HG02840 (cell line): Measurements from ENCODE around the gene SRPK3.

Experiments
- ATAC-seq: cut with Tn5 transposase; IDR thresholded peaks from one replicate; pipeline ENCODE4 v1.9.1; 2021; ENCODE audit warnings: mild to moderate bottlenecking, moderate library complexity, moderate number of reproducible peaks; ENCODE audit not compliant: unreplicated experiment, low FRiP score

Gene SRPK3

GRCh38 chrX:153828308-153828707, 47.5 kb downstream of the SRPK3 start:
- no peak for ATAC-seq

- ATAC-seq: no peak
These were observed 48.1 kb downstream of the SRPK3 start for GRCh38 chrX:153828723-153829548.

GRCh38 chrX:153829549-153829798, 48.6 kb downstream of the SRPK3 start:
- no peak for ATAC-seq

- ATAC-seq: no peak
These were observed 49.2 kb downstream of the SRPK3 start, which contains the start of gene PDZD4 for GRCh38 chrX:153829799-153830639. Gene PDZD4, minus strand, starts transcription at chrX:153830544. Its CDS starts 246 bp downstream, at chrX:153830298.

- no peak for ATAC-seq
These were observed 50.0 kb downstream of the SRPK3 start for GRCh38 chrX:153830640-153831428.

- no peak for ATAC-seq
These were observed 50.7 kb downstream of the SRPK3 start for GRCh38 chrX:153831429-153832150.

GRCh38 chrX:153832728-153833127, 51.9 kb downstream of the SRPK3 start:
- ATAC-seq: no peak
